H1 (cell line): Measurements from ENCODE around the gene FLVCR2. TPM values are rescaled to one million over a fixed set of nuclear protein-coding genes. Genes with fewer than 3 reads are reported as not detected.

Source experiments
- ATF3 ChIP-seq: IDR thresholded peaks from 2 replicates; pipeline ENCODE4 v1.6.1; 2011; ENCODE audit warnings: low read depth, mild to moderate bottlenecking, low read length; ENCODE audit not compliant: insufficient read depth
- SIN3A ChIP-seq, 2 experiments: IDR thresholded peaks in 1 of 2; conservative IDR thresholded peaks in 1 of 2; 2 replicates each; pipeline ENCODE4 v1.6.1; 2011 to 2012; ENCODE audit warnings: low read length in 2 of 2, improper control_type of control experiment in 1 of 2, low read depth in 1 of 2, mild to moderate bottlenecking in 1 of 2
- SRF ChIP-seq: IDR thresholded peaks from 2 replicates; pipeline ENCODE4 v1.6.1; 2011; ENCODE audit warnings: mild to moderate bottlenecking, low read depth, low read length, moderate library complexity
- polyA plus RNA-seq, 7 experiments: library from polyadenylated mRNA; depleted of rRNA in 3 of 7; stranded (reverse) in 5 of 7; unstranded in 2 of 7; fragments of >200 nt in 5 of 7; fragments of 200-250 nt in 2 of 7; gene quantifications; 1 replicate in 5 of 7; 2 replicates in 1 of 7; 4 replicates in 1 of 7; pipeline versions ENCODE4 v1.2.1 to v1.2.3, GENCODE V29; 2011 to 2013; ENCODE audit warnings: missing spikeins in 2 of 7, mixed read lengths in 2 of 7
- total RNA-seq: library from RNA; stranded (reverse); fragmentation: NEBNext Ultra II Directional; extraction: Animal tissue kit (Norgen Biotek cat#: 25700); gene quantifications from 2 replicates; pipeline ENCODE4 v1.2.1, GENCODE V29; 2021

FLVCR2 gene
- total and polyA plus RNA-seq, 2 of the 8 experiments (the other 6 are each of a cell fraction or from before 2014, with no cell fraction given) = 7.1 to 8.2 TPM

DNA sequence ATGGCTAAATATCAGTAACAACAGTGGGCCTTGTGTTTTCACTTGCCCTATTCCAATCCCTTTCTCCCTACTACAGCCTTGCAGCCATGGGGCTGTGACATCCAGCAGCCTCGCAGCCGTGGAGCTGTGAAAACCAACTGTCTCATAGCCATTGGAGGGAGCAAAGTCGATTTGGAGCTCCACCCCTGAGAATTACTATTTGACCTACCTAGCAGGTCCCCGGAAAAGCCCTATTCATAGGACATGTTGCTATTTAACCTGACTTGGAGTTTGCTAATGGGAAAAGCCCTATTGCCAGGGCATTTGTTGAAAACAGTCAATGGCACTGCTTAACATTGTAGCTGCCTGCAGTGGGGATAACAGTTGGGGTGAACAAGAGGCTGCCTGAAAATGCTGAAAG, 49.0 kb downstream of the FLVCR2 start (continued):
- TF ChIP-seq SIN3A (conservative IDR thresholded peaks at IDR 0.05 in 1 of 2, IDR thresholded peaks at IDR 0.05 in 1 of 2; ENCODE audit: low read depth in 1 of 2, low read length in 2 of 2) (no peak), SRF (no peak), ATF3 (no peak)
